ENCODE results near the gene GAP43. TPM values are rescaled to one million over a fixed set of nuclear protein-coding genes. Genes with fewer than 3 reads are reported as not detected.

GAP43 gene
- total RNA-seq, 1 donor: not detected

DNA sequence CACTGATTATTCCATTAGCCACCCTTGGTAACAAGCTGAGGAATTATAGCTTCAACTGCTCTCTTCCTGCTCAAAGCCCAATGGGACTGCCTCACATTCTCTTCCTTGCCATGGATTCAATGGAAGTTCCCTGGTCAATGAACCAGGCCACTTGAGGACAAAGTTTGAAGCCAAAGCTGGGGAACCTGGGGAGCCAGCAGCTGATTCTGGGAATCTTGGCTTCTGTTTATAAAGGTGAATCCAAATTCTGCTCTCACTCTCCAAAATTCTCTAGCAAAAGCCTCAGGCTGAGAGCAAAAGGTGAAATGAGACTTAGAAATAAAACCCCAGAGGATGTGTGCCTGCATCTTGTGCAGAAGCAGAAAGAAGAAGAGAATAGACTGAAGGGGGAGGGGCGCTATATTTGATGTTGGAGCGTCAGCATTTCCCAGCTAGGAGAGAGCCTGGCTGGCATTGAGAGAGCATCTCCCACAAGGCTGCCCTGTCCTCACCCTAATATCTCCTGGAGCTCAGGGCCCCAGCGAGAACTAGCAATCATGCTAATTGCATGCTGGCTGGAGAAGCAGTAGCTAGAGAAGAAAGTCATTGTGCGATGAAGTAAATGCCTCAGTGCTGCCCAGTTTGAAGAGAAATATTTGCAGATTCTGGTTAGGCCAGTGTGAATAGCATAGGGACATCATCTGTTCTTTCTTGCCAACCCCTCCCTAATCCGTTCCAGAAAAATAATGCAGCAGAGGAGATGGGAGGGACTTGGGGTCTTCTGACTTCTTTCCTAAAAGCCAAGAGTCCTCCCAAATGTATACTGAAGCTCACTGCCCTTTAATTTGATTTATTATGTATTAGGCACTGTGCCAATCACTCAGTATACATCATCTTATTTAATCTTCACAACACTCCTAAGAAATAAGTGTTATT lies 34.9 kb upstream of the GAP43 start:
- TF ChIP-seq, protein P1, sequence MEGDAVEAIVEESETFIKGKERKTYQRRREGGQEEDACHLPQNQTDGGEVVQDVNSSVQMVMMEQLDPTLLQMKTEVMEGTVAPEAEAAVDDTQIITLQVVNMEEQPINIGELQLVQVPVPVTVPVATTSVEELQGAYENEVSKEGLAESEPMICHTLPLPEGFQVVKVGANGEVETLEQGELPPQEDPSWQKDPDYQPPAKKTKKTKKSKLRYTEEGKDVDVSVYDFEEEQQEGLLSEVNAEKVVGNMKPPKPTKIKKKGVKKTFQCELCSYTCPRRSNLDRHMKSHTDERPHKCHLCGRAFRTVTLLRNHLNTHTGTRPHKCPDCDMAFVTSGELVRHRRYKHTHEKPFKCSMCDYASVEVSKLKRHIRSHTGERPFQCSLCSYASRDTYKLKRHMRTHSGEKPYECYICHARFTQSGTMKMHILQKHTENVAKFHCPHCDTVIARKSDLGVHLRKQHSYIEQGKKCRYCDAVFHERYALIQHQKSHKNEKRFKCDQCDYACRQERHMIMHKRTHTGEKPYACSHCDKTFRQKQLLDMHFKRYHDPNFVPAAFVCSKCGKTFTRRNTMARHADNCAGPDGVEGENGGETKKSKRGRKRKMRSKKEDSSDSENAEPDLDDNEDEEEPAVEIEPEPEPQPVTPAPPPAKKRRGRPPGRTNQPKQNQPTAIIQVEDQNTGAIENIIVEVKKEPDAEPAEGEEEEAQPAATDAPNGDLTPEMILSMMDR (IDR thresholded peaks at IDR 0.05; ENCODE audit: insufficient read depth, low read depth, low read length): no peak
- no peak overlapping the region for H3K4me3 ChIP-seq (ENCODE audit: low read depth, low read length)
- no peak for DNase-seq (ENCODE audit: low read depth)

GRCh38 chr3:115590873-115591272 lies 32.4 kb upstream of the GAP43 start:
- TF ChIP-seq, protein P1 (IDR thresholded peaks at IDR 0.05; ENCODE audit: insufficient read depth, low read depth, low read length): no peak
- DNase-seq (ENCODE audit: low read depth): no peak
- no peak overlapping the region for H3K4me3 ChIP-seq (ENCODE audit: low read depth, low read length)

- DNase-seq (ENCODE audit: low read depth): no peak
- TF ChIP-seq, protein P1 (IDR thresholded peaks at IDR 0.05; ENCODE audit: insufficient read depth, low read depth, low read length): no peak
Measured at GRCh38 chr3:115595611-115596275, 27.6 kb upstream of the GAP43 start.

GRCh38 chr3:115598216-115598615 lies 25.1 kb upstream of the GAP43 start:
- no peak for DNase-seq (ENCODE audit: low read depth)
- no peak overlapping the region for H3K4me3 ChIP-seq (ENCODE audit: low read depth, low read length)
- TF ChIP-seq, protein P1 (IDR thresholded peaks at IDR 0.05; ENCODE audit: insufficient read depth, low read depth, low read length): no peak

More at GRCh38 chr3:115595611-115596275, 27.6 kb upstream of the GAP43 start:
- no peak overlapping the region for H3K4me3 ChIP-seq (ENCODE audit: low read depth, low read length)

DNA sequence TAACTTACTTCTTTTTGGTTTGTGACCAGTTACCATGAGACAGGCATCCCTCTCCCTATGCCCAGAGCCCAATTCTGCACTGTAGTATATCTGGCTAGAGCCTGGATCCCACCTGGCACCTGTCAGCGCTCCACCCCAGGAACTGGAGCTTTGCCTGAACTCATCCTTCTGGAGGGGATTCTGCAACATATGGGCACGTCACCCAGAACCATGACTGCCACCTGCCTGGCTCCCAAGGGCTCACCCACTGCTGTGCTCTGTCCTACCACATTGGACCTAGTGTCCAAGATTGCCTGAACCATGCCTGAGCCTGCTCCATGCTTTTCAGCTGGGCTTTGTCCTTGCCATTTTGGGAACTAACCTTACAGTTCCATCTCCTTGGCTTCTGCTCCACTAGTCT lies 21.1 kb upstream of the GAP43 start:
- TF ChIP-seq, protein P1 (IDR thresholded peaks at IDR 0.05; ENCODE audit: insufficient read depth, low read depth, low read length): no peak
- H3K4me3 ChIP-seq (ENCODE audit: low read depth, low read length): no peak overlapping the region
- DNase-seq (ENCODE audit: low read depth): no peak

DNA sequence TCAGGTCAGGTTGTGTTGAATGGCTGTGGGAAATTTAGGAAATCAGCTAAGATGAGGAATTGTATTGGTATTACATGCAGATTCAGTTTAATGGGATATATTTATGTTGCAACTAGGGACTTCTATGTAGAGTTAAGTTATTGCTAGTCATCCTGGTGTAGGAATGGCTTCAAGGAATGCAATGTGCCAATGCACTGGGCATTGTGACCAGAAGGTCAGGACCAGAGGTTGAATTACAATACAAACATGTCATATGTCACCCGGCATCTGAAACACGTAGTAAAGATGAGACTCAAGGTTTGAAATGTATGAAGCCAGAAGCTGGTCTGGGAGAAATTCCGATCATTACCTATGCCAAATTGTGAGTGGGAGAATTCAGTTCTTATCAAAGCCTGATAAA lies 11.7 kb upstream of the GAP43 start:
- TF ChIP-seq, protein P1 (IDR thresholded peaks at IDR 0.05; ENCODE audit: insufficient read depth, low read depth, low read length): no peak
- DNase-seq (ENCODE audit: low read depth): no peak
- H3K4me3 ChIP-seq (ENCODE audit: low read depth, low read length): no peak overlapping the region

Data from fibroblast of villous mesenchyme (primary cell).